Putamen (tissue), 1 donor: ENCODE data around the gene SMAP2.
"Not testable (repeated sequence)": the region's sequence is repeated elsewhere in the genome, so short reads cannot be mapped to it uniquely, and the experiment has no call there.

Source experiments
- DNase-seq: peaks from one replicate; pipeline ENCODE4 v3.0.0-alpha.2; 2016; ENCODE audit warnings: low spot score

SMAP2 gene

GRCh38 chr1:40373323-40374283 is at the start of gene SMAP2:
Gene SMAP2 (plus strand): TSS chr1:40373727. CDS start chr1:40374121, 394 bp downstream.
- peak; percentile 98 for DNase-seq

- DNase-seq = not testable (repeated sequence)
Measured at GRCh38 chr1:40331403-40331802, 42.1 kb upstream of the SMAP2 start.

GRCh38 chr1:40332695-40333094 is 40.8 kb upstream of the SMAP2 start:
- DNase-seq = no peak

- no peak for DNase-seq
Measured at GRCh38 chr1:40337443-40337842, 36.1 kb upstream of the SMAP2 start.

GRCh38 chr1:40338745-40339419 is 34.6 kb upstream of the SMAP2 start:
- peak; percentile 75 for DNase-seq

- DNase-seq = no peak
Measured at GRCh38 chr1:40339420-40340323, 33.9 kb upstream of the SMAP2 start.

GRCh38 chr1:40341491-40342380 is 31.8 kb upstream of the SMAP2 start:
- no peak for DNase-seq

- not testable (repeated sequence) for DNase-seq
Measured at GRCh38 chr1:40342381-40342717, 31.2 kb upstream of the SMAP2 start.

GRCh38 chr1:40344597-40344996 is 28.9 kb upstream of the SMAP2 start:
- peak; percentile 32 for DNase-seq

- no peak for DNase-seq
Measured at GRCh38 chr1:40350391-40350790, 23.1 kb upstream of the SMAP2 start.

- DNase-seq = no peak
Measured at GRCh38 chr1:40351124-40351523, 22.4 kb upstream of the SMAP2 start.

GRCh38 chr1:40352126-40352525 is 21.4 kb upstream of the SMAP2 start:
- DNase-seq = no peak

GRCh38 chr1:40353082-40353481 is 20.4 kb upstream of the SMAP2 start:
- no peak for DNase-seq

GRCh38 chr1:40357625-40358024 is 15.9 kb upstream of the SMAP2 start:
- DNase-seq = no peak

- DNase-seq = no peak
Measured at GRCh38 chr1:40360631-40361030, 12.9 kb upstream of the SMAP2 start.

- no peak for DNase-seq
Measured at GRCh38 chr1:40361201-40361600, 12.3 kb upstream of the SMAP2 start.

- DNase-seq = no peak
Measured at GRCh38 chr1:40361637-40362036, 11.9 kb upstream of the SMAP2 start.

GRCh38 chr1:40362199-40362598 is 11.3 kb upstream of the SMAP2 start:
- no peak for DNase-seq

GRCh38 chr1:40362699-40363098 is 10.8 kb upstream of the SMAP2 start:
- DNase-seq = no peak

- DNase-seq = no peak
Measured at GRCh38 chr1:40363721-40364120, 9.8 kb upstream of the SMAP2 start.

GRCh38 chr1:40371707-40372258 is 1.7 kb upstream of the SMAP2 start:
- DNase-seq = no peak
